Thoracic aorta (tissue), 2 donors: ENCODE data around the gene WDR1. TPM values are rescaled to one million over a fixed set of nuclear protein-coding genes. Genes with fewer than 3 reads are reported as not detected.

ENCODE experiments used
- ATAC-seq: fragments of 150-250 bp; one replicate; pipeline ENCODE4 v1.8.0; 2017; ENCODE audit warnings: low read depth; ENCODE audit not compliant: insufficient number of reproducible peaks, low FRiP score
- DNase-seq: peaks from one replicate; pipeline ENCODE4 v3.0.0-alpha.2; 2020; ENCODE audit warnings: low spot score
- H3K27ac ChIP-seq, 2 donors: fragments of 200-600 bp; sonication (generic); 1 replicate in 1 of 2; 2 replicates in 1 of 2; pipeline ENCODE4 v1.5.1; 2016; ENCODE audit warnings: mild to moderate bottlenecking in 2 of 2, moderate library complexity in 2 of 2
- H3K27me3 ChIP-seq: fragments of 200-600 bp; sonication (generic); replicated peaks from 2 replicates; pipeline ENCODE4 v1.6.0; 2016; ENCODE audit warnings: mild to moderate bottlenecking; ENCODE audit not compliant: insufficient read depth
- H3K36me3 ChIP-seq: fragments of 200-600 bp; sonication (generic); one replicate; pipeline ENCODE4 v1.5.1; 2016
- H3K4me1 ChIP-seq, 2 donors: fragments of 200-600 bp; sonication (generic); 1 replicate in 1 of 2; 2 replicates in 1 of 2; pipeline versions ENCODE4 v1.5.1 to v1.6.0; 2016; ENCODE audit warnings: low read depth in 2 of 2, mild to moderate bottlenecking in 1 of 2; ENCODE audit not compliant: control insufficient read depth in 1 of 2
- H3K4me3 ChIP-seq: fragments of 200-600 bp; sonication (generic); 2 replicates; pipeline ENCODE4 v1.5.1; 2016; ENCODE audit warnings: mild to moderate bottlenecking
- H3K9me3 ChIP-seq: fragments of 200-600 bp; sonication (generic); 2 replicates; pipeline ENCODE4 v1.5.1; 2016
- CTCF ChIP-seq: fragments of 200-600 bp; sonication (generic); IDR thresholded peaks from one replicate; pipeline ENCODE4 v1.5.1; 2019; ENCODE audit warnings: antibody characterized with exemption
- total RNA-seq, 2 donors: library from RNA; depleted of rRNA; stranded (reverse); fragments of >200 nt; gene quantifications; one replicate each; pipeline versions ENCODE4 v1.1.0 to v1.2.3, GENCODE V29; 2016

The WDR1 gene
- total RNA-seq, 2 donors from 2014 or later = 263 to 408 TPM

GRCh38 chr4:10120943-10121567, 4.5 kb upstream of the WDR1 start:
- Histone ChIP-seq H3K27me3 (no peaks in the 10 kb centered on the region), H3K4me1 (peaks cover 5 to 14% of the 10 kb centered on the region in 2 donors), H3K36me3 (no peaks in the 10 kb centered on the region), H3K4me3 (no peak overlapping the region), H3K27ac (no peak overlapping the region), H3K9me3 (no peaks in the 10 kb centered on the region)
- no peak for ATAC-seq
- DNase-seq = no peak
- TF ChIP-seq CTCF = no peak

GRCh38 chr4:10119773-10120172, 3.2 kb upstream of the WDR1 start:
- H3K27ac ChIP-seq = no peak overlapping the region
- ATAC-seq (no peak), DNase-seq (no peak)
- no peaks in the 10 kb centered on the region for H3K27me3 ChIP-seq
- peaks cover 3% of the 10 kb centered on the region for H3K36me3 ChIP-seq
- H3K4me1 ChIP-seq = peaks cover 9 to 21% of the 10 kb centered on the region in 2 donors
- no peaks in the 10 kb centered on the region for H3K9me3 ChIP-seq
- no peak for TF ChIP-seq CTCF
- H3K4me3 ChIP-seq = no peak overlapping the region

- no peak for TF ChIP-seq CTCF
- no peak for ATAC-seq
- Histone ChIP-seq H3K4me1 (peaks cover 14 to 26% of the 10 kb centered on the region in 2 donors), H3K27ac (no peak overlapping the region), H3K27me3 (no peaks in the 10 kb centered on the region), H3K9me3 (no peaks in the 10 kb centered on the region), H3K4me3 (no peak overlapping the region), H3K36me3 (peaks cover 8% of the 10 kb centered on the region)
- no peak for DNase-seq
Measured at GRCh38 chr4:10119278-10119677, 2.7 kb upstream of the WDR1 start.

GRCh38 chr4:10118048-10119004, 1.7 kb upstream of the WDR1 start:
- no peaks in the 10 kb centered on the region for H3K27me3 ChIP-seq
- TF ChIP-seq CTCF = no peak
- no peak for ATAC-seq
- peaks cover 17% of the 10 kb centered on the region for H3K36me3 ChIP-seq
- peak overlapping the region; percentile 92 to 98 for H3K27ac ChIP-seq
- peaks cover 21 to 36% of the 10 kb centered on the region in 2 donors for H3K4me1 ChIP-seq
- H3K4me3 ChIP-seq = peak overlapping the region; percentile 89
- H3K9me3 ChIP-seq = no peaks in the 10 kb centered on the region
- DNase-seq = no peak

GRCh38 chr4:10117359-10118047, 904 bp upstream of the WDR1 start:
- Histone ChIP-seq H3K4me3 (peak overlapping the region; percentile 89), H3K9me3 (no peaks in the 10 kb centered on the region), H3K4me1 (peaks cover 30 to 44% of the 10 kb centered on the region in 2 donors), H3K27me3 (no peaks in the 10 kb centered on the region), H3K27ac (peak overlapping the region; percentile 92 to 98), H3K36me3 (peaks cover 25% of the 10 kb centered on the region)
- ATAC-seq (peak; percentile 1), DNase-seq (no peak)
- no peak for TF ChIP-seq CTCF
